ENCODE results near the gene TMEM132E.

The TMEM132E gene

GRCh38 chr17:34637041-34637547 lies 57.7 kb downstream of the TMEM132E start:
- no peak for DNase-seq

GRCh38 chr17:34637548-34638525 lies 58.5 kb downstream of the TMEM132E start:
- no peak for DNase-seq

- DNase-seq, result no peak
Measured at GRCh38 chr17:34638526-34639260, 59.3 kb downstream of the TMEM132E start.

- peak; percentile 59 for DNase-seq
Measured at GRCh38 chr17:34639706-34640425, 60.5 kb downstream of the TMEM132E start.

GRCh38 chr17:34641368-34641767 lies 62.0 kb downstream of the TMEM132E start:
- DNase-seq, result no peak

GRCh38 chr17:34644941-34645550 lies 65.7 kb downstream of the TMEM132E start:
- DNase-seq, result peak; percentile 15

GRCh38 chr17:34645594-34645993 lies 66.2 kb downstream of the TMEM132E start:
- peak; percentile 81 for DNase-seq

GRCh38 chr17:34647511-34647910 lies 68.1 kb downstream of the TMEM132E start:
- DNase-seq, result no peak

GRCh38 chr17:34650051-34650750 lies 70.8 kb downstream of the TMEM132E start:
- no peak for DNase-seq

GRCh38 chr17:34651402-34651811 lies 72.0 kb downstream of the TMEM132E start:
- DNase-seq, result no peak

GRCh38 chr17:34652021-34652555 lies 72.7 kb downstream of the TMEM132E start:
- no peak for DNase-seq

- DNase-seq, result no peak
Measured at GRCh38 chr17:34653511-34653910, 74.1 kb downstream of the TMEM132E start.

- DNase-seq, result no peak
Measured at GRCh38 chr17:34654276-34654880, 75.0 kb downstream of the TMEM132E start.

GRCh38 chr17:34654881-34655276 lies 75.5 kb downstream of the TMEM132E start:
- DNase-seq, result no peak

- no peak for DNase-seq
Measured at GRCh38 chr17:34656801-34657200, 77.4 kb downstream of the TMEM132E start.

- DNase-seq, result no peak
Measured at GRCh38 chr17:34658811-34659560, 79.6 kb downstream of the TMEM132E start.

- no peak for DNase-seq
Measured at GRCh38 chr17:34663714-34664113, 84.3 kb downstream of the TMEM132E start.

- DNase-seq, result peak; percentile 55
Measured at GRCh38 chr17:34665150-34665806, 85.9 kb downstream of the TMEM132E start.

Measured in NCI-H2171 (cell line).